ENCODE data around the gene HTT. TPM values are rescaled to one million over a fixed set of nuclear protein-coding genes. Genes with fewer than 3 reads are reported as not detected.

HTT gene
- 44.8 and 56.1 TPM in 2 replicates for total RNA-seq

GRCh38 chr4:3074078-3074845 is at the start of gene HTT, which contains the start of gene HTT-AS:
TSS of gene HTT (plus strand) at chr4:3074681. CDS start at chr4:3074826, 145 bp downstream.
TSS of gene HTT-AS (minus strand) at chr4:3074538.

GRCh38 chr4:3248811-3249661 is 174.6 kb downstream of the HTT start, which contains the start of gene MSANTD1:
TSS of gene MSANTD1 (plus strand) at chr4:3249159. CDS start at chr4:3249223, 64 bp downstream.

GRCh38 chr4:3292571-3293400 is 218.3 kb downstream of the HTT start, which contains the start of gene RGS12:
TSS of gene RGS12 (plus strand) at chr4:3293021. CDS start at chr4:3316171, 23,150 bp downstream.

Other genes starting within 250 kb of the HTT start
- 191 and 201 TPM in 2 replicates for gene ADD1, start 230.8 kb upstream of the HTT start, total RNA-seq
- gene NOP14, start 111.3 kb upstream of the HTT start, total RNA-seq, result 18.0 and 18.6 TPM in 2 replicates
- 6.0 and 8.6 TPM in 2 replicates for gene GRK4, start 111.1 kb upstream of the HTT start, total RNA-seq
- not detected in 2 replicates for gene HTT-AS, start 143 bp upstream of the HTT start, total RNA-seq
- 0.44 and 0.83 TPM in 2 replicates for gene MSANTD1, start 174.5 kb downstream of the HTT start, total RNA-seq
- gene RGS12, start 218.3 kb downstream of the HTT start, total RNA-seq, result 22.3 and 23.3 TPM in 2 replicates

Data from smooth muscle cell of trachea (primary cell).